Adrenal gland (tissue), 12 donors: ENCODE data around the gene RAB42. TPM values are rescaled to one million over a fixed set of nuclear protein-coding genes. Genes with fewer than 3 reads are reported as not detected.
"Not testable (repeated sequence)": the region's sequence is repeated elsewhere in the genome, so short reads cannot be mapped to it uniquely, and the experiment has no call there.

ENCODE experiments used
- DNase-seq, 7 donors: peaks; one replicate each; pipeline ENCODE4 v3.0.0-alpha.2; 2019 to 2020
- H3K27ac ChIP-seq, 5 donors: fragments of 200-600 bp; sonication (generic) in 4 of 5; 1 replicate in 3 of 5; 2 replicates in 2 of 5; pipeline versions ENCODE4 v1.5.1 to v1.8.0; 2016 to 2020; ENCODE audit warnings: mild to moderate bottlenecking in 1 of 5
- H3K27me3 ChIP-seq: fragments of 200-600 bp; 2 replicates; pipeline ENCODE4 v1.8.0; 2021
- H3K36me3 ChIP-seq, 2 donors: fragments of 200-600 bp; replicated peaks in 1 of 2; 1 replicate in 1 of 2; 2 replicates in 1 of 2; pipeline versions ENCODE4 v1.5.1 to v1.8.0; 2018 to 2022
- H3K4me1 ChIP-seq, 2 donors: fragments of 200-600 bp; replicated peaks in 1 of 2; 1 replicate in 1 of 2; 2 replicates in 1 of 2; pipeline versions ENCODE4 v1.5.1 to v1.8.0; 2018 to 2021
- H3K4me3 ChIP-seq, 4 donors: fragments of 200-600 bp; sonication (generic) in 3 of 4; one replicate each; pipeline ENCODE4 v1.5.1; 2016 to 2018
- H3K9me3 ChIP-seq, 3 donors: fragments of 200-600 bp; sonication (generic) in 1 of 3; replicated peaks in 1 of 3; 1 replicate in 2 of 3; 2 replicates in 1 of 3; pipeline versions ENCODE4 v1.5.1 to v1.8.0; 2016 to 2021
- POLR2A ChIP-seq, 2 donors: fragments of 450-650 bp; IDR thresholded peaks; one replicate each; pipeline ENCODE4 v1.6.1; 2017; ENCODE audit warnings: antibody characterized with exemption in 2 of 2, mild to moderate bottlenecking in 2 of 2, moderate library complexity in 1 of 2
- WGBS, 4 donors: extraction: QIAGEN DNeasy Blood & Tissue Kit in 2 of 4; methylation state at CpG; one replicate each; pipeline versions ENCODE4 v1.1.5 to v1.1.7; 2013 to 2017; 5-methylcytosine and 5-hydroxymethylcytosine counted together
- intact Hi-C, 2 donors: fragments of 100-400 bp; cut with DNase I; formaldehyde crosslinking; loops; one replicate each; pipeline versions ENCODE4 v1.14.1 to v1.15.0; 2022 to 2023
- polyA plus RNA-seq, 3 donors: library from polyadenylated mRNA; stranded (reverse); fragments of 200-250 nt in 2 of 3; fragments of 350-450 nt in 1 of 3; fragmentation: Illumina TruSeq in 1 of 3; extraction: RNeasy Lipid Tissue Mini Kit (QIAGEN cat#74804) in 1 of 3; gene quantifications; one replicate each; pipeline ENCODE4 v1.2.3, GENCODE V29; 2013 to 2014
- total RNA-seq, 9 donors: library from RNA; depleted of rRNA in 4 of 9; stranded (reverse); fragments of >200 nt in 4 of 9; fragments of 120-200 nt in 1 of 9; fragmentation: NEBNext Ultra II Directional in 1 of 9; extraction: Animal tissue kit (Norgen Biotek cat#: 25700) in 1 of 9; gene quantifications; one replicate each; pipeline versions ENCODE4 v1.1.0 to v1.2.4, GENCODE V29; 2013 to 2023
- TF ChIP-seq, protein P1 (sequence below), 6 experiments: fragments of 450-650 bp in 4 of 6; fragments of 200-600 bp in 2 of 6; sonication (generic) in 1 of 6; IDR thresholded peaks; 1 replicate in 5 of 6; 2 replicates in 1 of 6; pipeline versions ENCODE4 v1.5.1 to v1.8.0; 2016 to 2021; ENCODE audit warnings: antibody characterized with exemption in 6 of 6, mild to moderate bottlenecking in 2 of 6, moderate library complexity in 1 of 6
- donor health status: healthy with polysubstance abuse.
- donor health status: Bipolar disorder and iron deficiency.
- donor health status: DM: yes; HTN: yes; CAD: no.
- donor health status: DM: no; HTN: no; CAD: no.
- donor health status: DM: no; HTN: no; CAD: no.
- donor health status: DM: yes; HTN: yes; CAD: no.

The RAB42 gene
- total and polyA plus RNA-seq, 12 donors = 0.46 to 7.2 (median 3.5) TPM

DNA sequence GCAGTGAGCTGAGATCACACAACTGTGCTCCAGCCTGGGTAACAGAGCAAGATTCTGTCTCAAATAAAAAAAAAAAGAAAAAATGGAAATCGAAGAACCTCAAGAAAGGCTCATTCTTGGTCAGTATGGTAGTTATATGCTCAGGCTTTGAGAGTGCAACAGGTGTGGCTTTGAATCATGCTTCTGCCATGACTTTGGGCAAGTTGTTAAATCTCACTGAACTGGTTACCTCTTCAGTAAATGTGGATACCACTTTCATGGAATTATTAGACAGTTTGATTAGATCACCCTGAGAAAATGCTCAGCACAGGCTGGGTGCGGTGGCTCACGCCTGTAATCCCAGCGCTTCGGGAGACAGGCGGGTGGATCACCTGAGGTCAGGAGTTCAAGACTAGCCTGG lies 26.3 kb upstream of the RAB42 start:
- WGBS, 4 donors = 95 to 99% (median 97%) methylated on average over 6 of the region's 6 CpGs
- H3K4me1 ChIP-seq = no peaks in the 10 kb centered on the region
- no peak for TF ChIP-seq POLR2A (IDR thresholded peaks at IDR 0.05)
- TF ChIP-seq, protein P1, sequence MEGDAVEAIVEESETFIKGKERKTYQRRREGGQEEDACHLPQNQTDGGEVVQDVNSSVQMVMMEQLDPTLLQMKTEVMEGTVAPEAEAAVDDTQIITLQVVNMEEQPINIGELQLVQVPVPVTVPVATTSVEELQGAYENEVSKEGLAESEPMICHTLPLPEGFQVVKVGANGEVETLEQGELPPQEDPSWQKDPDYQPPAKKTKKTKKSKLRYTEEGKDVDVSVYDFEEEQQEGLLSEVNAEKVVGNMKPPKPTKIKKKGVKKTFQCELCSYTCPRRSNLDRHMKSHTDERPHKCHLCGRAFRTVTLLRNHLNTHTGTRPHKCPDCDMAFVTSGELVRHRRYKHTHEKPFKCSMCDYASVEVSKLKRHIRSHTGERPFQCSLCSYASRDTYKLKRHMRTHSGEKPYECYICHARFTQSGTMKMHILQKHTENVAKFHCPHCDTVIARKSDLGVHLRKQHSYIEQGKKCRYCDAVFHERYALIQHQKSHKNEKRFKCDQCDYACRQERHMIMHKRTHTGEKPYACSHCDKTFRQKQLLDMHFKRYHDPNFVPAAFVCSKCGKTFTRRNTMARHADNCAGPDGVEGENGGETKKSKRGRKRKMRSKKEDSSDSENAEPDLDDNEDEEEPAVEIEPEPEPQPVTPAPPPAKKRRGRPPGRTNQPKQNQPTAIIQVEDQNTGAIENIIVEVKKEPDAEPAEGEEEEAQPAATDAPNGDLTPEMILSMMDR (IDR thresholded peaks at IDR 0.05) = no peak
- intact Hi-C loops = no loop called here
- DNase-seq = no peak
- H3K4me3 ChIP-seq = no peak overlapping the region
- H3K27me3 ChIP-seq = no peaks in the 10 kb centered on the region
- H3K36me3 ChIP-seq = peaks cover 0 to 79% of the 10 kb centered on the region in 2 donors
- no peak overlapping the region for H3K27ac ChIP-seq
- H3K9me3 ChIP-seq = no peaks in the 10 kb centered on the region

DNA sequence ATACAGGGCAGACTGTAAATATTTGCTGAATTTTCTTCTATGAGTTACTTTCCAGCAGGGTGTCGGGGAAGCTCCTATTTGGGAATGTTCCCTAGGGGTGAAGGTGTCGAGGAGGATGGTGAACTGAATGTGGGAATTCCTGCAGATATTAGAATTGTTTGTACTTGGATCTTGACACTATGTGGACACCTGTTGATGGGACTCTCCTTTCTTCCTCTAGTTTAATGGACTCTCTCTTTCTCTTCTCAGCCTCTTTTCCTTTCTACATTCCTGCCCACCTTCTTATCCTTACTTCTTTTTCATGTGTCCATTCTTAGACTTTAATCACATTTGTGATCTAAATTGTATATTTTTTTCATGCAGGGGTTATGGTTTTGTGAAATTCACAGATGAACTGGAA lies 25.1 kb upstream of the RAB42 start:
- TF ChIP-seq, protein P1 (IDR thresholded peaks at IDR 0.05) = no peak
- TF ChIP-seq POLR2A (IDR thresholded peaks at IDR 0.05) = no peak
- no peak for DNase-seq
- no peaks in the 10 kb centered on the region for H3K4me1 ChIP-seq
- WGBS, 4 donors = 90 to 100% (median 94%) methylated on average over 2 of the region's 2 CpGs
- intact Hi-C loops = no loop called here
- no peaks in the 10 kb centered on the region for H3K27me3 ChIP-seq
- H3K36me3 ChIP-seq = peaks cover 0 to 79% of the 10 kb centered on the region in 2 donors
- no peaks in the 10 kb centered on the region for H3K9me3 ChIP-seq
- H3K27ac ChIP-seq = no peak overlapping the region
- H3K4me3 ChIP-seq = no peak overlapping the region

DNA sequence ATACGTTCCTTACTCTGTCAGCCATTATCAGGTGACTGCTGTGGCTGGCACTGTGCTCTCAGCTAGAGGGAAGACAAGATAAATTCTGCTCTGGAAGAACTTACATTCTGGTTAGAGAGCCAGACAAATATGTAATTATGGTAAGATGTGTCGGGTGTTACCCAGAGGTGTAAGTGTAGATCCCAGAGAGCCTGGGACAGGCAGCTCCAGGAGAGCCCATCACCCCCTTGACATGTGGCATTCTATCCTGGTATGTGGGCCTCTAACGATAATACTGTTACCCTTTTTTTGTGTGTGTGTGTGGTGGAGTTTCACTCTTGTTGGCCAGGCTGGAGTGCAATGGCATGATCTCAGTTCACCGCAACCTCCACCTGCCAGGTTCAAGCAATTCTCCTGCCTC lies 20.2 kb upstream of the RAB42 start:
- 86 to 96% (median 92%) methylated on average over 3 to 4 of the region's 4 CpGs for WGBS, 4 donors
- Histone ChIP-seq H3K4me3 (no peak overlapping the region), H3K27me3 (no peaks in the 10 kb centered on the region), H3K27ac (no peak overlapping the region), H3K9me3 (no peaks in the 10 kb centered on the region), H3K4me1 (no peaks in the 10 kb centered on the region), H3K36me3 (peaks cover 0 to 54% of the 10 kb centered on the region in 2 donors)
- intact Hi-C loops = no loop called here
- TF ChIP-seq, protein P1 (IDR thresholded peaks at IDR 0.05) = no peak
- TF ChIP-seq POLR2A (IDR thresholded peaks at IDR 0.05) = no peak
- DNase-seq = no peak

DNA sequence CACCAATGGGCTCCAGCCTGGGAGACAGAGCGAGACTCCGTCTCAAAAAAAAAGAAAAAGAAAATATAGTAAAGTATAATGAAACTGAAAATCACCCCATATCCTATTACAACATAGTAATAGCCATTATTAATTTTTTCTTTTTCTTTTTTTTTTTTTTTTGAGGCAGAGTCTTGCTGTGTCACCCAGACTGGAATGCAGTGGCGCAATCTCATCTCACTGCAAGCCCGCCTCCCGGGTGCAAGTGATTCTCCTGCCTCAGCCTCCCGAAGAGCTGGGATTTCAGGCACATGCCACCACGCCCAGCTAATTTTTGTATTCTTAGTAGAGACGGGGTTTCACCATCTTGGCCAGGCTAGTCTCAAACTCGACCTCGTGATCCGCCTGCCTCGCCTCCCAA lies 19.2 kb upstream of the RAB42 start:
- DNase-seq = peak in 4 of 7 donors; percentile 26 to 49 (median 40)
- H3K4me1 ChIP-seq, H3K9me3 ChIP-seq, H3K27ac ChIP-seq, H3K4me3 ChIP-seq, H3K27me3 ChIP-seq, intact Hi-C loops: not testable (repeated sequence)
- peaks cover 0 to 54% of the 10 kb centered on the region in 2 donors for H3K36me3 ChIP-seq
- 84 to 91% (median 89%) methylated on average over 12 of the region's 12 CpGs for WGBS, 4 donors

DNA sequence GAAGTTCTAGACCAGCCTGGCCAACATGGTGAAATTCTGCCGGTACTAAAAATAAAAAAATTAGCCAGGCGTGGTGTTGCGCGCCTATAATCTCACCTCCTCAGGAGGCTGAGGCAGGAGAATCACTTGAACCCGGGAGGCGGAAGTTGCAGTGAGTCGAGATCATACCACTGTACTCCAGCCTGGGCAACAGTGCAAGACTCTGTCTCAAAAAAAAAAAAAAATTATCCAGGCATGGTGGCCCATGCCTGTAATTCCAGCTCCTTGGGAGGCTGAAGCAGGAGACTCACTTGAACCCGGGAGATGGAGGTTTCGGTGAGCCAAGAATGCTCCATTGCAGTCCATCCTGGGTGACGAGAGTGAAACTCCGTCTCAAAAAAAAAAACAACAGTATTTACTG lies 18.5 kb upstream of the RAB42 start:
- no peak for TF ChIP-seq POLR2A (IDR thresholded peaks at IDR 0.05)
- TF ChIP-seq, protein P1 (IDR thresholded peaks at IDR 0.05) = no peak
- Histone ChIP-seq H3K27ac (no peak overlapping the region), H3K9me3 (no peaks in the 10 kb centered on the region), H3K27me3 (no peaks in the 10 kb centered on the region), H3K36me3 (peaks cover 0 to 54% of the 10 kb centered on the region in 2 donors), H3K4me1 (no peaks in the 10 kb centered on the region), H3K4me3 (no peak overlapping the region)
- WGBS, 4 donors = 95 to 98% (median 97%) methylated on average over 10 to 11 of the region's 11 CpGs
- DNase-seq = no peak
- intact Hi-C loops = no loop called here
